Activated naive CD4-positive, alpha-beta T cell (primary cell): ENCODE results near the gene RHEB.

Experiments used
- DNase-seq, 4 experiments: peaks; one replicate each; lab custom pipeline; 2025; lab: John Stamatoyannopoulos, UW

Gene RHEB

GRCh38 chr7:151470711-151471110 is 49.0 kb downstream of the RHEB start:
- DNase-seq = no peak

GRCh38 chr7:151469281-151469680 is 50.4 kb downstream of the RHEB start:
- DNase-seq = no peak

GRCh38 chr7:151468217-151469018 is 51.3 kb downstream of the RHEB start:
- no peak for DNase-seq

GRCh38 chr7:151465169-151465568 is 54.5 kb downstream of the RHEB start:
- no peak for DNase-seq

- DNase-seq = no peak
Observed at GRCh38 chr7:151462306-151462779, 57.4 kb downstream of the RHEB start.

- no peak for DNase-seq
Observed at GRCh38 chr7:151461942-151462230, 57.8 kb downstream of the RHEB start.

GRCh38 chr7:151461096-151461941 is 58.4 kb downstream of the RHEB start:
- no peak for DNase-seq

- DNase-seq = no peak
Observed at GRCh38 chr7:151460474-151460855, 59.2 kb downstream of the RHEB start.

GRCh38 chr7:151459726-151460473 is 59.8 kb downstream of the RHEB start:
- DNase-seq = no peak

GRCh38 chr7:151457534-151457933 is 62.2 kb downstream of the RHEB start:
- DNase-seq = no peak

GRCh38 chr7:151456782-151457181 is 62.9 kb downstream of the RHEB start:
- no peak for DNase-seq

- no peak for DNase-seq
Observed at GRCh38 chr7:151456276-151456675, 63.4 kb downstream of the RHEB start.

GRCh38 chr7:151455690-151456089 is 64.0 kb downstream of the RHEB start:
- DNase-seq = no peak

GRCh38 chr7:151454932-151455530 is 64.7 kb downstream of the RHEB start:
- no peak for DNase-seq

GRCh38 chr7:151454305-151454704 is 65.4 kb downstream of the RHEB start:
- DNase-seq = no peak

GRCh38 chr7:151453326-151453791 is 66.3 kb downstream of the RHEB start:
- DNase-seq = no peak

GRCh38 chr7:151452680-151453325 is 66.9 kb downstream of the RHEB start:
- no peak for DNase-seq

GRCh38 chr7:151451626-151452571 is 67.8 kb downstream of the RHEB start:
- DNase-seq = no peak

GRCh38 chr7:151451156-151451555 is 68.5 kb downstream of the RHEB start:
- DNase-seq = no peak

- no peak for DNase-seq
Observed at GRCh38 chr7:151449990-151450389, 69.7 kb downstream of the RHEB start.
